HepG2 (cell line): ENCODE results near the gene MTHFD1. TPM values are rescaled to one million over a fixed set of nuclear protein-coding genes. Genes with fewer than 3 reads are reported as not detected.

Source experiments
- BRCA1 ChIP-seq: sonication (generic); formaldehyde crosslinking; IDR thresholded peaks from 2 replicates; pipeline ENCODE4 v1.4.0; 2020; ENCODE audit warnings: missing genetic modification reagents
- CBX1 ChIP-seq: IDR thresholded peaks from one replicate; pipeline ENCODE4 v1.6.1; 2016; ENCODE audit warnings: antibody characterized with exemption, low read depth
- CBX2 ChIP-seq, 2 experiments: fragments of 200-600 bp in 1 of 2; sonication (generic); formaldehyde crosslinking in 1 of 2; IDR thresholded peaks; 2 replicates each; pipeline versions ENCODE4 v1.7.0 to v1.8.1; 2018 to 2022; ENCODE audit warnings: low read depth in 2 of 2, low read length in 1 of 2, mild to moderate bottlenecking in 1 of 2, missing genetic modification reagents in 1 of 2
- CBX5 ChIP-seq: sonication (generic); formaldehyde crosslinking; IDR thresholded peaks from 2 replicates; pipeline ENCODE4 v1.4.0; 2020; ENCODE audit warnings: missing genetic modification reagents, borderline replicate concordance
- DMAP1 ChIP-seq: IDR thresholded peaks from 2 replicates; pipeline ENCODE4 v1.6.1; 2016
- HNRNPH1 ChIP-seq: fragments of 200-400 bp; formaldehyde crosslinking; optimal IDR thresholded peaks from 2 replicates; pipeline ENCODE3; 2017; ENCODE audit warnings: mild to moderate bottlenecking, low read depth, low read length
- KDM5A ChIP-seq: fragments of 200-600 bp; sonication (generic); IDR thresholded peaks from 2 replicates; pipeline ENCODE4 v1.7.0; 2018; ENCODE audit warnings: antibody characterized with exemption, mild to moderate bottlenecking, low read length, borderline replicate concordance
- KMT2B ChIP-seq: IDR thresholded peaks from 2 replicates; pipeline ENCODE4 v1.6.1; 2016; ENCODE audit warnings: missing genetic modification reagents, missing compliant biosample characterization
- MXI1 ChIP-seq: IDR thresholded peaks from 3 replicates; pipeline ENCODE4 v1.6.1; 2012; ENCODE audit warnings: low read depth, low read length, inconsistent platforms, borderline replicate concordance
- NBN ChIP-seq: fragments of 450-650 bp; conservative IDR thresholded peaks from 2 replicates; pipeline ENCODE4 v1.6.1; 2017
- NFE2L2 ChIP-seq: fragments of 150-350 bp; IDR thresholded peaks from 2 replicates; pipeline ENCODE4 v1.6.1; 2014; ENCODE audit warnings: low read length
- POLR2G ChIP-seq: fragments of 200-400 bp; formaldehyde crosslinking; IDR thresholded peaks from 2 replicates; pipeline ENCODE4 v1.6.1; 2018; ENCODE audit warnings: mild to moderate bottlenecking, low read depth, low read length, moderate library complexity
- RNF2 ChIP-seq: fragments of 450-650 bp; conservative IDR thresholded peaks from 2 replicates; pipeline ENCODE4 v1.6.1; 2016; ENCODE audit warnings: low read depth
- RXRB ChIP-seq: IDR thresholded peaks from 2 replicates; pipeline ENCODE4 v1.6.1; 2016; ENCODE audit warnings: borderline replicate concordance, missing genetic modification reagents, missing compliant biosample characterization
- SIN3A ChIP-seq: IDR thresholded peaks from 2 replicates; pipeline ENCODE4 v1.6.1; 2011; ENCODE audit warnings: low read depth, mild to moderate bottlenecking, control low read depth, low read length, borderline replicate concordance
- ZMAT3 ChIP-seq: sonication (generic); formaldehyde crosslinking; conservative IDR thresholded peaks from 2 replicates; pipeline ENCODE4 v1.7.0; 2021; ENCODE audit warnings: missing genetic modification reagents
- ZNF547 ChIP-seq: sonication (generic); formaldehyde crosslinking; IDR thresholded peaks from 2 replicates; pipeline ENCODE4 v1.5.1; 2020; ENCODE audit warnings: mild to moderate bottlenecking, missing genetic modification reagents
- polyA plus RNA-seq, 8 experiments: library from polyadenylated mRNA; depleted of rRNA in 3 of 8; stranded (reverse) in 7 of 8; unstranded in 1 of 8; fragments of >200 nt; fragmentation: Illumina TruSeq in 4 of 8; extraction: Trizol in 4 of 8; gene quantifications; 2 replicates each; pipeline versions ENCODE4 v1.2.1 to v1.2.3, GENCODE V29; 2011 to 2016; ENCODE audit warnings: low read depth in 4 of 8, missing spikeins in 1 of 8, mixed read lengths in 1 of 8; ENCODE audit not compliant: insufficient read depth in 1 of 8
- total RNA-seq, 5 experiments: library from RNA; depleted of rRNA; stranded (reverse); fragments of >200 nt; fragmentation: Illumina TruSeq; extraction: Trizol; gene quantifications; 2 replicates each; pipeline ENCODE4 v1.2.3, GENCODE V29; 2016; ENCODE audit warnings: low read depth in 1 of 5
- TF ChIP-seq, protein P1 (sequence below): sonication (generic); formaldehyde crosslinking; IDR thresholded peaks from 2 replicates; pipeline ENCODE4 v1.5.1; 2020; ENCODE audit warnings: mild to moderate bottlenecking, missing genetic modification reagents, moderate library complexity
- TF ChIP-seq, protein P2 (sequence below): sonication (generic); formaldehyde crosslinking; IDR thresholded peaks from 2 replicates; pipeline ENCODE4 v1.5.1; 2020; ENCODE audit warnings: mild to moderate bottlenecking, missing genetic modification reagents, borderline replicate concordance
- TF ChIP-seq, protein P3 (sequence below): sonication (generic); formaldehyde crosslinking; IDR thresholded peaks from 2 replicates; pipeline ENCODE4 v1.8.0; 2022; ENCODE audit warnings: mild to moderate bottlenecking, missing genetic modification reagents
- TF ChIP-seq, protein P4 (sequence below): IDR thresholded peaks from 2 replicates; pipeline ENCODE4 v1.6.1; 2016

MTHFD1 gene
- total and polyA plus RNA-seq, 2 of the 13 experiments (the other 11 are each of a cell fraction or from before 2014, with no cell fraction given), result 31.0 to 106 TPM

DNA sequence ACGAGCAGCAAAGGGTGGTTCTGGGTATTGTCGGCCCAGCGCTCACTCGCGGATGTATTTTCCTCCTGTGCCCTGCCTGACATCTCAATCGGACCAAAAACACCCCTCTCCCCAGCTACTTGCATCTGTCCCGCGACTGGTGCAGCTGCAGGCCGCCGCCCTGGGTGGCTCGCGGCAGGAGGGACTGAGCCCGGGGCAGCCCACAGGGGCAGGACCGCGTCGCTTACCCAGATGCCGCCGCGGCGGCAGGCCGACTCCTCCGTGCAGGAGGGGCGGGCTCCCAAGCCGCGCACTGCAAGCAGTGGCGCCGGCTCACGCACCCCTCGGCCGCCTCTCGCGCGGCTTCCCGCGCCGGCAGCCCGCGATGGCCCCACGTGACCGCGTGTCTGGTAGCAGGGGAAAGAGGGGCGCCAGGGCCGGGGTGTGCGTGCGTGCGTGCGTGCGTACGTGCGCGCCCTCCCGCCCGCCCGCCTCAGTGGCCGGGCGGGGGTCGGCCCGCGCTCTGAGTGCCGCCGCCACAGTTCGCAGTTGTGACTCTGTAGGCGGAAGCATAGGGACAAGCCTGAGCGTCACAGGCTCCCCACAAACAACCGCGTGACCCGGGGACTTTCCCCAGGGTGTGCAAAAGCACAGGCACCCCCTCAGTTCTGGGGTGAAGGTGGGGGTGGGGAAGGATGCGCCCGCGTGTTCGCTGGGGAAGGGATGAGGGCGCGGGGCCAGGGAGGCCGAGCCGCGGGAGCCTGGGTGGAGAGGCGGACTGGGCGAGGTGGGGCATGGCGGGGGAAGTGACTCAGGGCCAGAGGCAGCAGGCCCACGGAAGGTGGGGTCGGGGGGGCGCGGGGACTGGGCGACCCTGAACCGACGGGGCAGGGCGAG lies 115.5 kb downstream of the MTHFD1 start, which contains the start of gene ZBTB25 (continued):
- TF ChIP-seq POLR2G (peak; percentile 94), HNRNPH1 (no peak), KDM5A (peak; percentile 25; the same call in 1 of the 2 replicates), CBX1 (peak; percentile 32), CBX5 (CRISPR knock-in tag) (no peak), RXRB (CRISPR knock-in tag) (0 out of 2 replicates have a peak, but pooled peaks have one; percentile 9), ZMAT3 (CRISPR knock-in tag) (peak; percentile 73; the same call in 1 of the 2 replicates), MXI1 (peak; percentile 87; the same call in 2 of the 3 replicates), SIN3A (no peak), RNF2 (peak; percentile 72; the same call in 1 of the 2 replicates), KMT2B (CRISPR knock-in tag) (no peak), NFE2L2 (no peak), NBN (no peak), DMAP1 (CRISPR knock-in tag) (peak; percentile 71; the same call in 1 of the 2 replicates), BRCA1 (CRISPR knock-in tag) (peak; percentile 21; the same call in 1 of the 2 replicates), CBX2 (IDR thresholded peaks at IDR 0.05; ENCODE audit: low read depth, low read length) (no peak), CBX2 (CRISPR knock-in tag; IDR thresholded peaks at IDR 0.05; ENCODE audit: low read depth) (0 out of 2 replicates have a peak, but pooled peaks have one; percentile 44), ZNF547 (CRISPR knock-in tag) (peak; percentile 61; the same call in 1 of the 2 replicates)
- TF ChIP-seq, protein P1, sequence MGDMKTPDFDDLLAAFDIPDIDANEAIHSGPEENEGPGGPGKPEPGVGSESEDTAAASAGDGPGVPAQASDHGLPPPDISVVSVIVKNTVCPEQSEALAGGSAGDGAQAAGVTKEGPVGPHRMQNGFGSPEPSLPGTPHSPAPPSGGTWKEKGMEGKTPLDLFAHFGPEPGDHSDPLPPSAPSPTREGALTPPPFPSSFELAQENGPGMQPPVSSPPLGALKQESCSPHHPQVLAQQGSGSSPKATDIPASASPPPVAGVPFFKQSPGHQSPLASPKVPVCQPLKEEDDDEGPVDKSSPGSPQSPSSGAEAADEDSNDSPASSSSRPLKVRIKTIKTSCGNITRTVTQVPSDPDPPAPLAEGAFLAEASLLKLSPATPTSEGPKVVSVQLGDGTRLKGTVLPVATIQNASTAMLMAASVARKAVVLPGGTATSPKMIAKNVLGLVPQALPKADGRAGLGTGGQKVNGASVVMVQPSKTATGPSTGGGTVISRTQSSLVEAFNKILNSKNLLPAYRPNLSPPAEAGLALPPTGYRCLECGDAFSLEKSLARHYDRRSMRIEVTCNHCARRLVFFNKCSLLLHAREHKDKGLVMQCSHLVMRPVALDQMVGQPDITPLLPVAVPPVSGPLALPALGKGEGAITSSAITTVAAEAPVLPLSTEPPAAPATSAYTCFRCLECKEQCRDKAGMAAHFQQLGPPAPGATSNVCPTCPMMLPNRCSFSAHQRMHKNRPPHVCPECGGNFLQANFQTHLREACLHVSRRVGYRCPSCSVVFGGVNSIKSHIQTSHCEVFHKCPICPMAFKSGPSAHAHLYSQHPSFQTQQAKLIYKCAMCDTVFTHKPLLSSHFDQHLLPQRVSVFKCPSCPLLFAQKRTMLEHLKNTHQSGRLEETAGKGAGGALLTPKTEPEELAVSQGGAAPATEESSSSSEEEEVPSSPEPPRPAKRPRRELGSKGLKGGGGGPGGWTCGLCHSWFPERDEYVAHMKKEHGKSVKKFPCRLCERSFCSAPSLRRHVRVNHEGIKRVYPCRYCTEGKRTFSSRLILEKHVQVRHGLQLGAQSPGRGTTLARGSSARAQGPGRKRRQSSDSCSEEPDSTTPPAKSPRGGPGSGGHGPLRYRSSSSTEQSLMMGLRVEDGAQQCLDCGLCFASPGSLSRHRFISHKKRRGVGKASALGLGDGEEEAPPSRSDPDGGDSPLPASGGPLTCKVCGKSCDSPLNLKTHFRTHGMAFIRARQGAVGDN, result peak; percentile 95
- TF ChIP-seq, protein P2, sequence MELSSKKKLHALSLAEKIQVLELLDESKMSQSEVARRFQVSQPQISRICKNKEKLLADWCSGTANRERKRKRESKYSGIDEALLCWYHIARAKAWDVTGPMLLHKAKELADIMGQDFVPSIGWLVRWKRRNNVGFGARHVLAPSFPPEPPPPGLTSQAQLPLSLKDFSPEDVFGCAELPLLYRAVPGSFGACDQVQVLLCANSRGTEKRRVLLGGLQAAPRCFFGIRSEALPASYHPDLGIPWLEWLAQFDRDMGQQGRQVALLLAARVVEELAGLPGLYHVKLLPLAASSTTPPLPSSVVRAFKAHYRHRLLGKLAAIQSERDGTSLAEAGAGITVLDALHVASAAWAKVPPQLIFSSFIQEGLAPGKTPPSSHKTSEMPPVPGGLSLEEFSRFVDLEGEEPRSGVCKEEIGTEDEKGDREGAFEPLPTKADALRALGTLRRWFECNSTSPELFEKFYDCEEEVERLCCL (CRISPR knock-in tag), result no peak
- TF ChIP-seq, protein P3, sequence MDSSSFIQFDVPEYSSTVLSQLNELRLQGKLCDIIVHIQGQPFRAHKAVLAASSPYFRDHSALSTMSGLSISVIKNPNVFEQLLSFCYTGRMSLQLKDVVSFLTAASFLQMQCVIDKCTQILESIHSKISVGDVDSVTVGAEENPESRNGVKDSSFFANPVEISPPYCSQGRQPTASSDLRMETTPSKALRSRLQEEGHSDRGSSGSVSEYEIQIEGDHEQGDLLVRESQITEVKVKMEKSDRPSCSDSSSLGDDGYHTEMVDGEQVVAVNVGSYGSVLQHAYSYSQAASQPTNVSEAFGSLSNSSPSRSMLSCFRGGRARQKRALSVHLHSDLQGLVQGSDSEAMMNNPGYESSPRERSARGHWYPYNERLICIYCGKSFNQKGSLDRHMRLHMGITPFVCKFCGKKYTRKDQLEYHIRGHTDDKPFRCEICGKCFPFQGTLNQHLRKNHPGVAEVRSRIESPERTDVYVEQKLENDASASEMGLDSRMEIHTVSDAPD (CRISPR knock-in tag), result 0 out of 2 replicates have a peak, but pooled peaks have one; percentile 4
- TF ChIP-seq, protein P4, sequence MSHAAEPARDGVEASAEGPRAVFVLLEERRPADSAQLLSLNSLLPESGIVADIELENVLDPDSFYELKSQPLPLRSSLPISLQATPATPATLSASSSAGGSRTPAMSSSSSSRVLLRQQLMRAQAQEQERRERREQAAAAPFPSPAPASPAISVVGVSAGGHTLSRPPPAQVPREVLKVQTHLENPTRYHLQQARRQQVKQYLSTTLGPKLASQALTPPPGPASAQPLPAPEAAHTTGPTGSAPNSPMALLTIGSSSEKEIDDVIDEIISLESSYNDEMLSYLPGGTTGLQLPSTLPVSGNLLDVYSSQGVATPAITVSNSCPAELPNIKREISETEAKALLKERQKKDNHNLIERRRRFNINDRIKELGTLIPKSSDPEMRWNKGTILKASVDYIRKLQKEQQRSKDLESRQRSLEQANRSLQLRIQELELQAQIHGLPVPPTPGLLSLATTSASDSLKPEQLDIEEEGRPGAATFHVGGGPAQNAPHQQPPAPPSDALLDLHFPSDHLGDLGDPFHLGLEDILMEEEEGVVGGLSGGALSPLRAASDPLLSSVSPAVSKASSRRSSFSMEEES (CRISPR knock-in tag), result peak; percentile 65
